ENCODE data around the gene SHANK3.
"Not testable (repeated sequence)": the region's sequence is repeated elsewhere in the genome, so short reads cannot be mapped to it uniquely, and the experiment has no call there.

The SHANK3 gene

DNA sequence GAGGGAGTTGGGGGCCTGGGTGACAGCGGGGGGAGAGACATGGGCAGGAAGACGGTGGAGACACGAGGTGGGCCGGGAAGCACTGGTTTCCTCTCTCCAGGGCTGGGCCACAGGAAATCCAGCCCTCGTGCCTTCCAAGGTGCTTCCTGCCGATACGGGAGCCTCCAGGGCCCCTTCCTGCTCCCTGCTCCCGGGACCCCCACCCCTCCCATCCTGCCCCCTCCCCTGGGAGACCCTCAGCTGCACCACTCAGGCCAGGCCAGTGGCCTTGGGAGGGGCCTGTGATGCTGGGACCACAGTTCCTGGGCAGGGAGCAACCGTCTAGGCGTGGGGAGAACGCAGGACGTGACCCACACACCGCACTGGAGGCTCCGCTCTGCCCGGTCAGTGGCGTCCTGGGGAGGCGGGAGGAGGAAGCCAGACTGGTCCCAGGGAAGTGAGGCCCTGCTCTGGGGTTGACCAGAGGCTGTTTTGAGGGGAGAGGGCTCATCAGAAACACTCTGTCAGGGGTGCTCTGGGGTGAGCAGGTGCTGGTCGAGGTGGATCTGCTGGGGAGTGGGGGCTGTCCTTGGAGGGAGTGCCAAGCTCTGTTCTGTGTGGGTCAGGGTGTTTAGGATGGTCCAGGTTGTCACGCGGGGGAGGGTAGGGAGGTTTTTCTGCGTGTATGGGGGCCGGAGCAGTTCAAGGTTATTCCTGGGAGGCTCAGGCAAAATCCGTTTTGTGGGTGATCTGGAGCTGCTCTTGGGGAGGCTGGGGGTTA lies at the start of gene SHANK3:
Gene SHANK3 (plus strand): TSS at position 353 of the 760 bp plus-strand sequence.
- no peak for DNase-seq

DNA sequence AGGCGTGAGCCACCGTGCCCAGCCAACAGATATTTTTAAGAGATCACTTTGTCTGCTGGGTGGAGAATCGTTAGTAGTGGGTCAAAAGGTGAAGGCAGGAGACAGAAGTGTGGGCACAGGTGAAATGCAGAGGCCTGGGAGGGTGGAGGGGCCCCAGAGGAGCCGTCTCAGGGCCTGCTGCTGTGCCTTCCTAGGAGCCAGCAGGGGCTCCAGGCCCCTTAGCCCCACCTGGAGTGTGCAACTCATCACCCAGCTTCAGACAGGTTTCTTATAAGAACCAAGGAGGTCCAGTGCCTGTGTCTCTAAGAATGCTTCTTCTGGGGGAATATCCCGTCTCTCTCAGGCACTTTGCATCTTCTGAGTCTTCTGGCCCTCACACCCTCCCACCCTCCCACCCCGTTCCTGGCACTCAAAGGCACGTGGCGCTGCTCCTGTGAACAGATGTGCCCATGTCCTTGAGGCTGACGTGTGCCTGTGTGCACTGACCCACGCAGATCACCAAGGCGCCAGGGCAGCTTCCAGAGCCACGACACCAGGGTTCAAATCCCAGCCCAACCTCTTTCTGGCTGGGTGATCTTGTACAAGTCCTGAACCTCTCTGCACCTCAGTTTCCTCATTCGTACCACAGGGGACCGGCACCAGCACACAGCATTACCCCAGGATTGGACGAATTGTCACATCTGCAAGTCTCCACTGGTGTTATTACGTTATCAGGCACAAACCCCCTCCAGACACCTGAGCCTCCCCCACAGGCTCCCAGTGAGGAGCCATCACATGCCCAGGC lies 48.1 kb upstream of the SHANK3 start:
- no peak for DNase-seq

DNA sequence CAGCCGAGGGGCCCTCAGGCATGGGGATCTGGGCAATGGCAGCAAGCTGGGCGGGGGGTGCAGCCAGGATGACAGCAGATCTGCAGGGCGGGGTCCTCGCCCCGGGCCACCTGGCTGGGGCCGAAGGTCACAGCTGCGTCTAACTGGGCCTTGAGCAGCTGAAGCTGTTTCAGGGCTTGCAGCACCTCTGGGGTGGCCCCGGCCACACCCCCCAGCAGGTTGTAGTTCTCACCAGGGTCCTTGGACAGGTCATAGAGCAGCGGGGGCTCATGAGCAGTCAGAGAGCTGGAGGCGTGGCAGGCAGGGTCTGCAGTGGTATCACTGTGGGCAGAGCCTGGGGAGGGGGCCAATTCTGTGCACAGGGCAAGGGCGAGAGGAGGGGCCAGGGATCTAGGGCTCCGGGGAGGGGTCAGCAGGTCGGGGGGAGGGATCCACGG lies 47.5 kb upstream of the SHANK3 start:
- no peak for DNase-seq

DNA sequence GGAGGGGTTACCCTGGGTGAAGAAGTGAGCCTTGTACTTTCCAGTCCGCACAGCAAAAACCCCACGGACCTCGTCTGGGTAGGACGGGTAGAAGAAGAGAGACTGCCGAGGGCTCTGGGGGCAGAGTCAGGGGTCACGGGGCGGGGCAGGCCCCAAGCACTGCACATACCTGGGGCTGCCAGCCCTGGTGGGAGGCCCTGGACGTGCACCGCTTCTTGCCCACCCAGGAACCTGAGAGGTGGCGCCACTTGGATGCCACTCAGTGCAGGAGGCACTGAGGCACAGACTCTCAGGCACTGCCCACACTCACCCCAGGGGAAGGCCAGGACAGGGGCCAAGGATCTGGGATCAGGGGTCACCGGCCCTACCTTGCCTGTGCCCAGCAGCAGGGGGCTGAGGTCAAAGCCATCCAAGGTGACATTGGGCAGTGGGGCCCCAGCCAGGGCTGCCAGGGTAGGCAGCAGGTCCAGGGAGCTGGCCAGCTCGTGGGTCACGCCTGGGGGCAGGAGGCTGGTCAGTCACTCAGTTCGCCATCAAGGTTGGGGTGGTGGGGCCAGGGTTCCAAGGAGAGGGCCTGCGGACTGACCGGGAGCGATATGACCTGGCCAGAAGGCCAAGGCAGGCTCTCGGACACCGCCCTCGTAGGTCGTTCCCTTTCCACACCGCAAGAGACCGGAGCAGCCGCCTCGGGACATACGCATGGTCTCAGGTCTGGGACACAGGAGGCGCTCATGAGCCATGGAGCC lies 46.9 kb upstream of the SHANK3 start:
- no peak for DNase-seq

DNA sequence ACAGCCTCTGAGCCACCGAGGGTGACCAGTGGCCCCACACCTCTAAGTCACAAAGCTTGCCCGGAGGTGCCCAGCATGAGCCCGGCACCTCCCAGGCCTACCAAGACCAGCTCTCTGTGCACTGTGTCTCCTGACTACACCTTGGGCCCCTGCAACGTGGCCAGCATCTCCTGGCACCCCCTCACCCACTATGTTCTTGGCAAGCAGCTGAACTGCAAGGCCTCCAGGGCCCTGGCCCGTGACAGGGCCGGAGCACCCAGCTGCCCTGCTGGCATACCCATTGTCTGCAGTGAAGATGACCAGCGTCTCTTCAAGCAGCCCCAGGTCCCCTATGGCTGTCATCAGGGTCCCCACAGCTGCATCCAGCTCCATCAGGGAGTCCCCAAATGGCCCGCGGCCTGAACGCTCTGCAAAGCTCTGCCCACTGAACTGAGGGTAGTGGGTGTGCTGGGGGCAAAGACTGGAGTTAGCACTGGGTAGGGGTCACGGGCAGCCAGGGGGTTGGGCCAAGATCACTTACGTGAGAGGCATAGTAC lies 46.2 kb upstream of the SHANK3 start:
- DNase-seq: no peak

DNA sequence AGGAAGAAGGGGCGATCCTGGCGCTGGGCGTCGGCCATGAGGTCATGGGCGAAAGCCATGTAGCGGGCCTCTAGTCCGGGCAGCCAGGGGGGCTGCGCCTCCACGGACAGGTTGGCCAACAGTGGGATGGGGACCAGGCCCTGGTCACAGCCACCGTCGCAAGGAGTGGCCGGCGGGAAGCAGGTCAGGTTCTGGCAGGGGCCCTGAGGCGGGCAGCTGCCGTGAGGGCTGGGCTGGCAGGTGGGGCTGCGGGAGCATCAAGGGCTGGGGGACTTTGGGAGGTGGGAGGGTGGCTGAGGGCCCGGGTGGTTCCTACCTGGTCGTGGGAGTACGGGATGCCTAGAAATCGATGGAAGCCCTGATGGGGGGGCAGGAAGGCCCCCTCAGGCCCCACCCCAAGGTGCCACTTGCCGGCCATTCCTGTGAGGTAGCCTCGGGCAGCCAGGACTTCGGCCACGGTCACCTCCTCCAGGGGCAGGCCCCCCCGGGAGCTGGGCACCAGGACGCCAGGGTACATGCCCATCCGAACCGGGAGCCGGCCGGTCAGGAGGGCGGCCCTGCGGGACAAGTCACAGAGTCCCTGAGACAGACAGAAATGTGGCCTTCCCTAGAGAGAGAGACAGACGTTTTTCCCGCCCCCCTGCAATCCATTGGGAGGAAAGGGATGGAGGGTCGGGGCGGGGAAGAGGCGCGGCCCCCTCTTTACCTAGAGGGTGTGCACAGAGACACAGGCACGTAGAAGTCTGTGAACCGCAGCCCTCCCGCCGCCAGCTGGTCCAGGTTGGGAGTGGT lies 45.6 kb upstream of the SHANK3 start:
- peak; percentile 18 for DNase-seq

DNA sequence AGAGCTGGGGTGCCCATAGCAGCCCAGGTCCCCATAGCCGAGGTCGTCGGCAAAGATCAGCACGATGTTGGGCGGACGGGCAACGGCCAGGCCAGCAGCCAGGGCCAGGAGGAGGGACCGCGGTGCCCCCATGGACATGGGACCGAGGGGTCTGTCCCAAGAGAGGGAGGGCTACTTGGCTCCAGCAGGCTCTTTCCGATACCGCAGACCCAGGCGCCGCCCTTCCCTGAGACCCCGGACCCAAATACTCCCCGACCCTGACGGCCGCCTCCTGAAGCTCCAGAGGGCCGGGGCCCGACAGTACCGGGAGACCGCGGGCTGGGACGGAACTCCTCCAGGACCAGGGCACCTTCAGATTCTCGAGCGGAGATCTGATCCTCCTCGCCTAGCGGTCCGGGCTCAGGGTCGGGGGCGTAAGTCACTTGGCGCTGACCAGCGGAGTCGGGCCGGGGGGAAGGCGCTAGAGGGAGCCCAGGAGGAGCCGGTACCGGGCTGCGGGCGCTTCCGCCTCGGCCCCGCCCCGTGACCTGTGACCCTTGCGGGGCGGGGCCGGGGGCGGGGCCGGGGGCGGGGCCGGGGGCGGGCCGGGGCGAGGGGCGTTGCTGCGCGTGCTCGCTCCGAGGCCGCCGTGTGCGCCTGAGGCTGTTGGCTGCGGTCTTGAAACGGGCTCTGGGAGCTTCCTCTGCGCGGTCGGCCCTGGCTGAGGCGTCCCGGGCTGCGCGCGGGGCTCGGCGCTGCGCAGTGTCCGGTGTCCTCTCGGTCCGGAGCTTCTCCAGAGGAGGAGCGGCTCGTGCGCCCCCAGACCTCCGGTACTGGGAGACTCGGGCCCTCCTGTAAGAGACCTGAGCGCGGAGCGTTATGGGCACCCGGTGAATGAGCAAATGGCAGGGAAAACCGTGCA lies 44.7 kb upstream of the SHANK3 start, which contains the start of gene ARSA:
Gene ARSA (minus strand): TSS at position 511 of the 901 bp plus-strand sequence. CDS start 373 bp downstream, at position 138.
- peak; percentile 74 for DNase-seq

DNA sequence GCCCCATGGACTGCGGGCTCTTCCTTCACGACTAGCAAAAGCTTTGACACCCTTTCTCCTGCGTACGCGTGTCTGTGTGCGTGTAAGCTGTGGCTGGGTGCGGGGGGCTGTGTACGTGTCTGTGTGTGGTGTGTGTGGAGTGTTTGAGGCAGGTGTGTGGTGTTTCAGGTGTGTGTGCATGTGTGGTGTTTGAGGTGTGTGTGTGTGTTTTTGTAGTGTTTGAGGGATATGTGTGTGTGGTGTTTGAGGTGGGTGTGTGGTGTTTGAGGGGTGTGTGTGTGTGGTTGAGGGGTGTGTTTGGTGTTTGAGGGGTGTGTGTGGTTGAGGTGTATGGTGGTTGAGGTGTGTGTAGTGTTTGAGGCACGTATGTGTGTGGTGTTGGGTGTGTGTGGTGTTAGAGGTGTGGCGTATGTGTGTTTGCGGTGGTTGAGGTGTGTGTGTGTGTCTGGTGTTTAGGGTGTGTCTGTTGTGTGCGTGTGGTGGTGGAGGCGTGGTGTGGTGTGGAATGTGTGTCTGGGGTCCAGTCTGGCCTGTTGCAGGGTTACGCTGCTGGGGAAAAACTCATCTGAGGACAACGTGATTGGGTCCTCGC lies 44.0 kb upstream of the SHANK3 start:
- no peak for DNase-seq

DNA sequence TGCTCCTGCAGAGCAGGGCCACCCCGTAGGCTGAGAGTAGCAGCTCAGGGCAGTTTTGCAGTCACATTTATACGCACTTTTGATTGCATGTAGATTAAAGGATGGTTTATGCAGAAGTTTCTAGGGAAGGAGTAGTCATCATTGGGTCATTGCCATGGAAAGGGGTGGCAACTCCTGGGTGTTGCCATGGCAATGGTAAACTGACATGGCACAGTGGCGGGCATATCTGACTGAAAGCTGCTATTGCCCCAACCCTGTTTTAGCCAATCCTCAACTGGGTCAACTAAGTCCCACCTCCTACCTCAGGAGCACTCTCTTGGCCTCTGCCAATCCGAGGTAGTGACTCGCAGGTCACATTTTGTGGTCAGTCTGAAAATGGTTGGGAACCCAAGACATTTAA lies 42.2 kb upstream of the SHANK3 start:
- no peak for DNase-seq

DNA sequence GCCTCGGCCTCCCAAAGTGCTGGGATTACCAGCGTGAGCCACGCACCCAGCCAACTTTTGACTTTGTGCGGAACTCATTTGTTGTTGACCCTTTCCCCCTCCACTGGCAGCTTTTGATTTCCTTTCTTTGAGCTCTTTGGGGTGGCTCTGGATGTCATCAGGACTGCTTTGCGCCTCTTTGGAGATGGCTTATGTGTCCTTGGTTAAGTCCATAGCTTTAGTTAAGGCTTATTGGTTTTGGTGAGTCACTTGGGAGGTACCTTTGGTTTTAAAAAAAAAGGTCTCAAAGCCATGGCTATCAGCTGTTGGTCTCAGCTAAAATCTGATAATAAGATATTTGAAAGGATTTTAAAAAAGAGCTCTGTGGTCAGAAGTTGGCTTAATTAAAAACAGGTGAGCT lies 39.5 kb upstream of the SHANK3 start:
- DNase-seq: no peak

DNA sequence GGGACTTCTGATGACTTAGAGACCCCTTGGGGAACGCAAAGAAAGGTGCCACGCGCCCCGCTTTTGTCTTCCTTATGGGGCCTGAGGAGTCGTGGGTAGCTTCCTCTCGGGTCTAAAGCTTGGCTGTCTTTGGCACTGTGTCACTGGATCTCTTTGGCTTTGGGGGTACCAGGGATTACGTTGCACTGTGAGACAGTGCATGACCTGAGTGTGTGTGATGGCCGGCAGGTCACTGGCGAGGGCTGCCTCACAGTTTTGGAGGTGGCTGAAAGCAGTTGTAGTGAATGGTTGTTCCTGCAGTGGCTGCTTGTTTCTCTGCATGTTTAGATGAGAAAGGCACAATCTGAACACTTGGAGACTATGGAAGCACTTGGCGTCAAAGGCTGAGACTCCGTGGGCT lies 38.9 kb upstream of the SHANK3 start:
- no peak for DNase-seq

DNA sequence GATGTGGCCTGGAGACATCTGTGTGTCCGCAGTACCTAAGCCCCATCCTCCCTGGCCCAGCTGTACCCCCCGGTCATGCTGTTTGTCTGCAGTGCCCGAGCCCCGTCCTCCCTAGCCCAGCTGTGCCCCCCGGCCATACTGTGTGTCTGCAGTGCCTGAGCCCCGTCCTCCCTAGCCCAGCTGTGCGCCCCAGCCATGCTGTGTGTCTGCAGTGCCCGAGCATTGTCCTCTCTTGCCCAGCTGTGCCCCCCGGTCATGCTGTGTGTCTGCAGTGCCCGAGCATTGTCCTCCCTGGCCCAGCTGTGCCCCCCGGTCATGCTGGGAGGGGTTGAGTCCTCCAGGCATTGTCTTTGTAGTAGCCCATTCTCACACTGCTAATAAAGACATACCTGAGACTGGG lies 37.0 kb upstream of the SHANK3 start:
- no peak for DNase-seq

DNA sequence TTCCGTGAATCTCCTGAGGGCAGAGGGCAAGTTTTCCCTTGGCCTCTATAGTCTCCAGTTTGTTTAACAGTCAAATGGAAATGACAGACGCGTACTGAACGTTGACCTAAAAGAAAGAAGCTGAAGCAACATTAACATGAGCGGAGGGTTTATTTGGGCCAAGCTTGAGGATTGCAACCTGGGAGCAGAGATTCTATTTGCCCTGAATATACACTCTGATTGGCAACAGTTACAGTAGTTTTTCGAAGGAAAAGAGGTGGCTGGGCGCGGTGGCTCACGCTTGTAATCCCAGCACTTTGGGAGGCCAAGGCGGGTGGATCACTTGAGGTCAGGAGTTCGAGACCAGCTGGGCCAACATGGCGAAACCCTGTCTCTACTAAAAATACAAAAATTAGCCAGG lies 32.3 kb upstream of the SHANK3 start:
- not testable (repeated sequence) for DNase-seq

DNA sequence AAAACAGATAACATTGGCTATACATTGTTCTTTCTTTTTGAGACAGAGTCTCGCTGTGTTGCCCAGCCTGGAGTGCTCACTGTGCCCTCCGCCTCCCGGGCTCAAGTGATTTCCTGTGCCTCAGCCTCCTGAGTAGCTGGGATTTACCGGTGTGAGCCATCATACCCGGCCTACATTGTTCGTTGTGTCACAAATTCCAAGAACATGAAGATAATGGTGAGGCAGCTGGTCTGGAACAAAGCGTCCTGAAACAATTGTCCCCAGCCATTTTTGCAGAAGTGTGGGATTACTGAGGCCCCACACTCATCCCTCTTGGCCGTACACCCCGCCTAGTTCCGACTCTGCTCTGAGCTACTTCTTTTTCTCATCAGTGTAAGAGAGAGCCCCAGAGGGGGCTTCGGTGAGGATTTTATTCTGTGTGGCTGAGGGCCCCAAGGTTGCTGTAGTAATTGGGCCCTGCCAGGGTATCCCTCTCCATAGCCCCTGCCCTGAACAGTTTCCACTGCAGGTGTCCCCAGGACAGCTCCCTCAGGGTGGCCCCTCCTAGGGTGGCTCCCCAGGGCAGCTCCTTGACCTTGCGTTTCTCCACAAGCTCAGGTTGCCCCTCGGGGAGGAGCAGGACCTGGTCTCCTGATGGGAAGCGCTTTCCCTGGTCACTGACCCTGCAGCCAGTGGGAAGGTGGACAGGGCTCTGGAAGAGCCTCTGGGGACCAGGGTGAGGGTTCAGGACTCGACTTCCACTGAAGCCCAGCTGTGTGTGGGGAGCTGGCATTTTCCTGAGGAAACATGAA lies 31.6 kb upstream of the SHANK3 start:
- no peak for DNase-seq

DNA sequence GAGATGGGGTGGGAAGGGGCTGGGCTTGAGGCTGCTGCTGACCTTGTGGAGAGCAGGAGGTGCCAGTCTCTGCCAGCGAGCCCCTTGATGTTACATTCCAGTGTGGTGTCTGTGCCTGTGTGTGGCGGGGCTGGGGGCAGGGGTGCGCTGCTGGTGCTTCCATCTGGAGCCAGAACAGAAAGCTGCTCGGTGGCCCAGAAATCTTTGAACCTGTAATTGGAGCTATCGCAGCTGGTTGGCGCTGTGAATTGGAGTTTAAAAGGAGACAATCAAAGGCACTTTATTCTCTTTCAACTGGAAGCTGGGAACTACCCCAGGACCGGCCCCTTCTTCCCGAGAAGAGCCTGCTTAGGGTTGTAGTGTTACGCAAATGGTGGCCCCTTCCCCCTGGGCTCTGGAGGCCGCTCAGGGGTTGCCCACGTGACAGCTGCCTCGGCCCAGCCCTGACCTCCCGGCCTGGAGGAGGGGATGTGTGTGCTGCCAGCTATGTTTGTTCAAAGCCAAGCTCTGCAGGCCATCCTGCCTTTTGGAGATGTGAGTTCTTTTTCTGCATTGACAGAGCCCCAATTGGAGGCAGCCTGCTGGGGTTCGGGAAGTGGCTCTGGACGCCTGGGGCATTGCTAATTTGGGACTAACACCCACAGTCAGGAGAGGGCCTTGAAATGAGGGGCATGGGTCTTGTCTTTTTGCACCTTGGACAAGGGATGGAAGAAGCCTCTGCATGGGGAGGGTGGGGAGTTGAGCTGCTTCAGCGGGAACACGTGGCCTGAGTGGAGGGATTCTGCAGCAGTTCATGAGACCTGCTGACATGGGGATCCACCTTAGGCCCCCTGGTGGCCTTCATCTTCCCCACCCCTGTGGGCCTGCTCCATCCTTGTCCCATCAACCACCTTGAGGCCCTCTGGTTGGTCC lies 30.7 kb upstream of the SHANK3 start:
- DNase-seq: no peak

DNA sequence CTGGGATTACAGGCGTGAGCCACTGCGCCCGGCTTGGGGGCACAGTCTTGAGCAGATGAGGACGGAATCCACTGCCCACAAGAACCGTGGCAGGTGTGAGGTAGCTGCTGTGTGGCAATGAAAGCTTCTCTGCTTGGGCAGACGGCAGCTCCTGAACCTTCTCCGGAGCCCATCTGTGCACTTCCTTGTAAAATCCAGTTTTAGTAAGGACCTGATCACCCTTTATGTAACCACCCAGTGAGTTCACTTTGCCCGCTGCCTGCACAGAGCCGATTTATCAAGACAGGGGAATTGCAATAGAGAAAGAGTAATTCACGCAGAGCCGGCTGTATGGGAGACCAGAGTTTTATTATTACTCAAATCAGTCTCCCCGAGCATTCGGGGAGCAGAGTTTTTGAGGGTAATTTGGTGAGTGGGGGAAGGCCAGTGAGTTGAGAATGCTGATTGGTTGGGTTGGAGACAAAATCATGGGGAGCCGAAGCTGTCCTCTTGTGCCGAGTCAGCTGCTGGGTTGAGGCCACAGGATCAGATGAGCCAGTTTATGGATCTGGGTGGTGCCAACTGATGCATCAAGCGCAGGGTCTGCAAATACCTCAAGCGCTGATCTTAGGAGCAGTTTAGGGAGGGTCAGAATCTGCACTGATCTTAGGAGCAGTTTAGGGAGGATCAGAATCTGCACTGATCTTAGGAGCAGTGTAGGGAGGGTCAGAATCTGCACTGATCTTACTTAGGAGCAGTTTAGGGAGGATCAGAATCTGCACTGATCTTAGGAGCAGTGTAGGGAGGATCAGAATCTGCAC lies 29.4 kb upstream of the SHANK3 start:
- not testable (repeated sequence) for DNase-seq

DNA sequence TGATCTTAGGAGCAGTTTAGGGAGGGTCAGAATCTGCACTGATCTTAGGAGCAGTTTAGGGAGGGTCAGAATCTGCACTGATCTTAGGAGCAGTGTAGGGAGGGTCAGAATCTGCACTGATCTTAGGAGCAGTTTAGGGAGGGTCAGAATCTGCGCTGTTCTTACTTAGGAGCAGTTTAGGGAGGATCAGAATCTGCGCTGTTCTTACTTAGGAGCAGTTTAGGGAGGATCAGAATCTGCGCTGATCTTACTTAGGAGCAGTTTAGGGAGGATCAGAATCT lies 28.9 kb upstream of the SHANK3 start:
- not testable (repeated sequence) for DNase-seq

DNA sequence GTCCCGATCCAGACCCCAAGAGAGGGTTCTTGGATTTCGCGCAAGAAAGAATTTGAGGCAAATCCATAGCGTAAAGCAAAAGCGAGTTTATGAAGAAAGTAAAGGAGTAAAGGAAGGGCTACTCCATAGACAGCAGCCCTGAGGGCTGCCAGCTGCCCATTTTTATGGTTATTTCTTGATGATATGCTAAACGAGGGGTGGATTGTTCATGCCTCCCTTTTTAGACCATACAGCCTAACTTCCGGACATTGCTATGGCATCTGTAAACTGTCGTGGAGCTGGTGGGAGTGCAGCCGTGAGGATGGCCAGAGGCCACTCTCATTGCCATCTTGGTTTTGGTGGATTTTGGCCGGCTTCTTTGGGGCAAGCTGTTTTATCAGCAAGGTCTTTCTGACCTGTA lies 19.4 kb upstream of the SHANK3 start:
- no peak for DNase-seq
